Colonic mucosa (tissue), 4 donors: ENCODE measurements around the gene FBXO47. TPM values are rescaled to one million over a fixed set of nuclear protein-coding genes. Genes with fewer than 3 reads are reported as not detected.

Experiments used
- DNase-seq: peaks from one replicate; pipeline ENCODE4 v3.0.0-alpha.2; 2020
- H3K27ac ChIP-seq: fragments of 200-600 bp; one replicate; pipeline ENCODE4 v1.8.0; 2021
- H3K27me3 ChIP-seq: fragments of 200-600 bp; one replicate; pipeline ENCODE4 v1.8.0; 2021
- H3K36me3 ChIP-seq: fragments of 200-600 bp; one replicate; pipeline ENCODE4 v1.8.0; 2021
- H3K4me1 ChIP-seq: fragments of 200-600 bp; one replicate; pipeline ENCODE4 v1.8.0; 2021; ENCODE audit warnings: mild to moderate bottlenecking
- H3K4me3 ChIP-seq: fragments of 200-600 bp; one replicate; pipeline ENCODE4 v1.8.0; 2021
- H3K9ac ChIP-seq, 2 donors: one replicate each; pipeline ENCODE4 v1.7.0; 2013; ENCODE audit warnings: control low read depth in 2 of 2, low read depth in 2 of 2, low read length in 2 of 2
- H3K9me3 ChIP-seq: fragments of 200-600 bp; one replicate; pipeline ENCODE4 v1.8.0; 2021
- CTCF ChIP-seq: fragments of 200-600 bp; IDR thresholded peaks from one replicate; pipeline ENCODE4 v1.8.0; 2022; ENCODE audit warnings: antibody characterized with exemption, mild to moderate bottlenecking
- intact Hi-C: fragments of 100-400 bp; cut with DNase I; formaldehyde crosslinking; loops from one replicate; pipeline ENCODE4 v1.14.1; 2022
- total RNA-seq, 2 donors: library from RNA; stranded (reverse); fragmentation: NEBNext Ultra II Directional in 1 of 2; extraction: Animal tissue kit (Norgen Biotek cat#: 25700) in 1 of 2; gene quantifications; one replicate each; pipeline ENCODE4 v1.2.1, GENCODE V29; 2021
- donor health status: healthy.
- donor health status: DM: no; HTN: no; CAD: no.
- donor health status: DM: no; HTN: no; CAD: no.

FBXO47 gene
- total RNA-seq, 2 donors from 2014 or later = not detected

- peak overlapping the region; percentile 15 for H3K27ac ChIP-seq
- H3K9me3 ChIP-seq = no peaks in the 10 kb centered on the region
- H3K4me3 ChIP-seq = no peak overlapping the region
- peaks cover 28% of the 10 kb centered on the region for H3K4me1 ChIP-seq
- peaks cover 3% of the 10 kb centered on the region for H3K36me3 ChIP-seq
- intact Hi-C loops = no loop called here
- H3K27me3 ChIP-seq = no peaks in the 10 kb centered on the region
- TF ChIP-seq CTCF = no peak
- DNase-seq = no peak
- peak overlapping the region in 1 of 2 donors; percentile 31 for H3K9ac ChIP-seq
These were observed 73.6 kb downstream of the FBXO47 start for GRCh38 chr17:38893607-38894006.

GRCh38 chr17:38893113-38893512 is 74.1 kb downstream of the FBXO47 start:
- Histone ChIP-seq H3K27me3 (no peaks in the 10 kb centered on the region), H3K36me3 (peaks cover 3% of the 10 kb centered on the region), H3K27ac (no peak overlapping the region), H3K4me3 (no peak overlapping the region), H3K9ac (no peak overlapping the region), H3K4me1 (peaks cover 23% of the 10 kb centered on the region), H3K9me3 (no peaks in the 10 kb centered on the region)
- intact Hi-C loops = no loop called here
- no peak for DNase-seq
- TF ChIP-seq CTCF = no peak

- H3K9ac ChIP-seq = no peak overlapping the region
- peaks cover 19% of the 10 kb centered on the region for H3K4me1 ChIP-seq
- no peaks in the 10 kb centered on the region for H3K9me3 ChIP-seq
- H3K27ac ChIP-seq = no peak overlapping the region
- intact Hi-C loops = no loop called here
- no peak for DNase-seq
- peaks cover 3% of the 10 kb centered on the region for H3K36me3 ChIP-seq
- no peak for TF ChIP-seq CTCF
- H3K27me3 ChIP-seq = no peaks in the 10 kb centered on the region
- H3K4me3 ChIP-seq = no peak overlapping the region
These were observed 74.6 kb downstream of the FBXO47 start for GRCh38 chr17:38892620-38893019.

- intact Hi-C loops = no loop called here
- no peak for TF ChIP-seq CTCF
- Histone ChIP-seq H3K27me3 (no peaks in the 10 kb centered on the region), H3K27ac (no peak overlapping the region), H3K4me3 (no peak overlapping the region), H3K9me3 (no peaks in the 10 kb centered on the region), H3K9ac (no peak overlapping the region), H3K4me1 (peaks cover 14% of the 10 kb centered on the region), H3K36me3 (peaks cover 3% of the 10 kb centered on the region)
- DNase-seq = no peak
These were observed 75.1 kb downstream of the FBXO47 start for GRCh38 chr17:38892083-38892482.

GRCh38 chr17:38891441-38891840 is 75.8 kb downstream of the FBXO47 start:
- peaks cover 11% of the 10 kb centered on the region for H3K4me1 ChIP-seq
- no peak overlapping the region for H3K9ac ChIP-seq
- no peaks in the 10 kb centered on the region for H3K27me3 ChIP-seq
- no peaks in the 10 kb centered on the region for H3K9me3 ChIP-seq
- TF ChIP-seq CTCF = no peak
- H3K27ac ChIP-seq = no peak overlapping the region
- DNase-seq = no peak
- peaks cover 3% of the 10 kb centered on the region for H3K36me3 ChIP-seq
- intact Hi-C loops = no loop called here
- no peak overlapping the region for H3K4me3 ChIP-seq

GRCh38 chr17:38890410-38890746 is 76.8 kb downstream of the FBXO47 start:
- TF ChIP-seq CTCF = no peak
- peaks cover 15% of the 10 kb centered on the region for H3K4me1 ChIP-seq
- no peak overlapping the region for H3K9ac ChIP-seq
- intact Hi-C loops = no loop called here
- H3K27ac ChIP-seq = no peak overlapping the region
- H3K27me3 ChIP-seq = no peaks in the 10 kb centered on the region
- no peak overlapping the region for H3K4me3 ChIP-seq
- H3K9me3 ChIP-seq = no peaks in the 10 kb centered on the region
- peaks cover 3% of the 10 kb centered on the region for H3K36me3 ChIP-seq
- DNase-seq = no peak
